K562 (cell line): ENCODE data around the gene CTPS2. TPM values are rescaled to one million over a fixed set of nuclear protein-coding genes. Genes with fewer than 3 reads are reported as not detected.

Source experiments
- ATAC-seq: fragments of 200-7000 bp; cut with Tn5 transposase; 3 replicates; pipeline ENCODE4 v1.9.1; 2020; ENCODE audit warnings: moderate library complexity
- BruUV-seq: library from RNA; stranded (reverse); fragments of 400-500 nt; replicated peaks from 2 replicates; lab custom pipeline; 2021; lab: Mats Ljungman, UMichigan
- CTCF ChIA-PET: fragments of 300-600 bp; formaldehyde crosslinking; extraction: SDS; loops from one replicate; lab custom pipeline; 2021; ENCODE audit warnings: low intra/inter-chr PET ratio; lab: Yijun Ruan, JAX
- POLR2A ChIA-PET: fragments of 300-600, 350-650 bp; sonication (Branson Sonifier 250); formaldehyde crosslinking; extraction: SDS; loops from one replicate; lab custom pipeline; 2021; ENCODE audit warnings: antibody characterized with exemption, inconsistent platforms; lab: Yijun Ruan, JAX
- DNase-seq, 4 experiments: peaks; one replicate each; pipeline versions ENCODE4 v3.0.0 to v3.0.0-alpha.2; 2011 to 2018; ENCODE audit warnings: low spot score in 3 of 4, mixed read lengths in 3 of 4; ENCODE audit errors: extremely low read depth in 1 of 4
- FAIRE-seq: peaks from 2 replicates; lab custom pipeline; 2011; peaks lifted over from hg19 to GRCh38; lab: Jason Lieb, UNC
- H2AFZ ChIP-seq: 2 replicates; pipeline ENCODE4 v1.6.0; 2011; ENCODE audit warnings: low read depth, low read length, control low read depth, inconsistent platforms
- H3K27ac ChIP-seq: fragments of 200-600 bp; 3 replicates; pipeline ENCODE4 v1.8.0; 2011; ENCODE audit warnings: low read depth, mild to moderate bottlenecking, control low read depth, inconsistent platforms, low read length, moderate library complexity, mixed read lengths; ENCODE audit errors: extremely low read depth
- H3K27me3 ChIP-seq, 2 experiments: fragments of 300-600 bp in 1 of 2; 2 replicates in 1 of 2; 3 replicates in 1 of 2; pipeline versions ENCODE4 v1.6.0 to v1.8.0; 2011; ENCODE audit warnings: inconsistent platforms in 2 of 2, low read length in 2 of 2, mild to moderate bottlenecking in 1 of 2, mixed read lengths in 1 of 2, moderate library complexity in 1 of 2; ENCODE audit not compliant: control insufficient read depth in 2 of 2, insufficient read depth in 2 of 2
- H3K36me3 ChIP-seq: fragments of 300-600 bp; 3 replicates; pipeline ENCODE4 v1.8.0; 2011; ENCODE audit warnings: mild to moderate bottlenecking, low read length, inconsistent platforms; ENCODE audit not compliant: control insufficient read depth, insufficient read depth
- H3K4me1 ChIP-seq, 2 experiments: fragments of 200-600 bp in 1 of 2; replicated peaks in 1 of 2; 2 replicates in 1 of 2; 3 replicates in 1 of 2; pipeline versions ENCODE4 v1.5.1 to v1.8.0; 2011; ENCODE audit warnings: inconsistent platforms in 2 of 2, low read length in 2 of 2, mild to moderate bottlenecking in 1 of 2, mixed read lengths in 1 of 2, moderate library complexity in 1 of 2; ENCODE audit not compliant: control insufficient read depth in 2 of 2, insufficient read depth in 2 of 2
- H3K4me2 ChIP-seq: 2 replicates; pipeline ENCODE4 v1.6.1; 2011; ENCODE audit warnings: low read length, control low read depth, inconsistent platforms, mixed read lengths; ENCODE audit not compliant: insufficient read depth
- H3K4me3 ChIP-seq: fragments of 200-600 bp; sonication (generic), shearing (Covaris generic); 2 replicates; pipeline ENCODE4 v1.5.1; 2016; ENCODE audit warnings: control low read depth, inconsistent platforms
- H3K79me2 ChIP-seq: fragments of 200-600 bp; 3 replicates; pipeline ENCODE4 v1.8.0; 2011; ENCODE audit warnings: low read length, inconsistent platforms; ENCODE audit not compliant: control insufficient read depth, insufficient read depth
- H3K9ac ChIP-seq, 2 experiments: 2 replicates each; pipeline versions ENCODE4 v1.6.0 to v1.6.1; 2011; ENCODE audit warnings: low read depth in 2 of 2, low read length in 2 of 2, control low read depth in 1 of 2, inconsistent platforms in 1 of 2, mild to moderate bottlenecking in 1 of 2, mixed read lengths in 1 of 2; ENCODE audit not compliant: insufficient read depth in 1 of 2
- H3K9me1 ChIP-seq: one replicate; pipeline ENCODE4 v1.6.0; 2011; ENCODE audit warnings: inconsistent platforms, mild to moderate bottlenecking, low read length, moderate library complexity; ENCODE audit not compliant: control insufficient read depth, insufficient read depth
- H3K9me3 ChIP-seq: replicated peaks from 2 replicates; pipeline ENCODE4 v1.5.1; 2011; ENCODE audit warnings: low read depth, low read length, inconsistent platforms; ENCODE audit not compliant: control insufficient read depth, insufficient read depth
- H4K20me1 ChIP-seq: replicated peaks from 2 replicates; pipeline ENCODE4 v1.6.1; 2011; ENCODE audit warnings: low read length, inconsistent platforms, mixed read lengths; ENCODE audit not compliant: control insufficient read depth, insufficient read depth
- CBX3 ChIP-seq, 2 experiments: IDR thresholded peaks; 1 replicate in 1 of 2; 2 replicates in 1 of 2; pipeline ENCODE4 v1.6.1; 2012; ENCODE audit warnings: inconsistent platforms in 2 of 2, low read length in 2 of 2, borderline replicate concordance in 1 of 2, control low read depth in 1 of 2
- FIP1L1 ChIP-seq: fragments of 200-400 bp; formaldehyde crosslinking; IDR thresholded peaks from 2 replicates; pipeline ENCODE4 v1.6.1; 2018; ENCODE audit warnings: mild to moderate bottlenecking, low read depth, low read length; ENCODE audit not compliant: poor library complexity, severe bottlenecking
- KLF6 ChIP-seq: fragments of 250-450 bp; sonication (Bioruptor Pico); IDR thresholded peaks from 2 replicates; pipeline ENCODE4 v1.4.0; 2020; ENCODE audit warnings: mild to moderate bottlenecking, moderate library complexity, borderline replicate concordance
- POLR2AphosphoS2 ChIP-seq: IDR thresholded peaks from 2 replicates; pipeline ENCODE4 v1.6.1; 2012; ENCODE audit warnings: low read length, improper control_type of control experiment
- ZBTB8A ChIP-seq: fragments of 450-650 bp; IDR thresholded peaks from 2 replicates; pipeline ENCODE4 v1.6.1; 2018; ENCODE audit warnings: mild to moderate bottlenecking, moderate library complexity; ENCODE audit not compliant: partially characterized antibody
- WGBS: fragments of 100-300 bp; shearing (Covaris generic); methylation state at CpG from one replicate; pipeline ENCODE4 v1.1.6; 2016; ENCODE audit warnings: low coverage, mixed read lengths; ENCODE audit not compliant: insufficient coverage; ENCODE audit errors: missing lambda C conversion rate; 5-methylcytosine and 5-hydroxymethylcytosine counted together
- in situ Hi-C: fragments of 300-500 bp; cut with MboI; formaldehyde crosslinking; loops from 4 replicates; pipeline ENCODE4 v1.15.0; 2018; ENCODE audit warnings: inconsistent platforms, mixed read lengths
- intact Hi-C: fragments of 100-400 bp; cut with micrococcal nuclease; formaldehyde crosslinking; loops from 2 replicates; pipeline ENCODE4 v1.14.2; 2022
- polyA plus RNA-seq, 8 experiments: library from polyadenylated mRNA; depleted of rRNA in 4 of 8; stranded (reverse) in 5 of 8; unstranded in 3 of 8; fragments of >200 nt; fragmentation: Nextera tagmentation in 2 of 8; fragmentation: Illumina TruSeq in 1 of 8; extraction: Ambion mirVana in 2 of 8; extraction: Trizol in 1 of 8; gene quantifications; 2 replicates each; pipeline versions ENCODE4 v1.2.1 to v1.2.3, GENCODE V29; 2011 to 2014; ENCODE audit warnings: inconsistent platforms in 1 of 8, missing spikeins in 1 of 8
- total RNA-seq, 7 experiments: library from RNA; depleted of rRNA in 6 of 7; stranded (reverse); fragments of >200 nt in 6 of 7; fragmentation: Illumina TruSeq in 2 of 7; extraction: Trizol in 2 of 7; gene quantifications; 2 replicates each; pipeline versions ENCODE4 v1.2.1 to v1.2.3, GENCODE V29; 2011 to 2021; ENCODE audit warnings: low replicate concordance in 1 of 7
- TF ChIP-seq, protein P1 (sequence below): fragments of 450-650 bp; IDR thresholded peaks from 2 replicates; pipeline ENCODE4 v1.6.1; 2016; ENCODE audit warnings: borderline replicate concordance

Gene CTPS2
- total and polyA plus RNA-seq, 9 of the 15 experiments (the other 6 are each of a cell fraction or from before 2014, with no cell fraction given) = 5.4 to 19.5 (median 14.1) TPM

DNA sequence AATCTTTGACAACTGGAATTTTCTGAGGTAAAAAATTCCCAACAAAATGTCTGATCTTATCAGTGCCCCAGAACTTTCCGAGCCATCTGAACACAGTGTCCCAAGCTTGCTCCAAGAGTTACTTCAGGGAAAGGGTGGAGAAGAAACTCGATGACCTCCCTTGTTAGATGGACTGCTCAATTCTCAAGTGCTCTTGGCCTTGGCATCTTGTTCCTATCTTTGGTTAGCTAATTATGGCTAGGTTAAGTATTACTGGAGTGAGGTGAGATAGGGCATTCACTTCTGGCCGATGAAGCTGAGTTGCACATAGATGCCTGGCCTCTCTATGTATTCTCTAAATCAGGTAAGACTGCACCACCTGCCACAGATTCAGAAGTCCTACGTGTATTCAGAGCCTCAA lies 71.6 kb downstream of the CTPS2 start:
- intact Hi-C loops (no loop called here), in situ Hi-C loops (no loop called here)
- FAIRE-seq (no peak), ATAC-seq (no peak; the same call in 2 of the 3 replicates), DNase-seq (no peak)
- H3K9ac ChIP-seq = no peak overlapping the region
- no peak overlapping the region for H3K27ac ChIP-seq
- H4K20me1 ChIP-seq = no peaks in the 10 kb centered on the region
- H3K9me1 ChIP-seq = no peaks in the 10 kb centered on the region
- H3K27me3 ChIP-seq = no peaks in the 10 kb centered on the region
- no peaks in the 10 kb centered on the region for H3K36me3 ChIP-seq
- ChIA-PET CTCF (no interaction called here), POLR2A (interaction anchor here (1.2 kb wide), 1 partner anchor 13 kb away, joined by 3 read pairs; no protein-coding TSS in a partner anchor)
- no peak overlapping the region for H3K4me2 ChIP-seq
- H3K79me2 ChIP-seq = no peaks in the 10 kb centered on the region
- H3K9me3 ChIP-seq = no peaks in the 10 kb centered on the region
- H3K4me1 ChIP-seq = peaks cover 2 to 6% of the 10 kb centered on the region in 2 experiments; a peak in 3 of 5 replicates
- TF ChIP-seq ZBTB8A = no peak
- TF ChIP-seq FIP1L1 = no peak
- no peak for TF ChIP-seq CBX3 (IDR thresholded peaks at IDR 0.05; ENCODE audit: borderline replicate concordance in 1 of 2, low read length in 2 of 2)
- TF ChIP-seq KLF6 = no peak
- TF ChIP-seq POLR2AphosphoS2 = no peak
- TF ChIP-seq, protein P1, sequence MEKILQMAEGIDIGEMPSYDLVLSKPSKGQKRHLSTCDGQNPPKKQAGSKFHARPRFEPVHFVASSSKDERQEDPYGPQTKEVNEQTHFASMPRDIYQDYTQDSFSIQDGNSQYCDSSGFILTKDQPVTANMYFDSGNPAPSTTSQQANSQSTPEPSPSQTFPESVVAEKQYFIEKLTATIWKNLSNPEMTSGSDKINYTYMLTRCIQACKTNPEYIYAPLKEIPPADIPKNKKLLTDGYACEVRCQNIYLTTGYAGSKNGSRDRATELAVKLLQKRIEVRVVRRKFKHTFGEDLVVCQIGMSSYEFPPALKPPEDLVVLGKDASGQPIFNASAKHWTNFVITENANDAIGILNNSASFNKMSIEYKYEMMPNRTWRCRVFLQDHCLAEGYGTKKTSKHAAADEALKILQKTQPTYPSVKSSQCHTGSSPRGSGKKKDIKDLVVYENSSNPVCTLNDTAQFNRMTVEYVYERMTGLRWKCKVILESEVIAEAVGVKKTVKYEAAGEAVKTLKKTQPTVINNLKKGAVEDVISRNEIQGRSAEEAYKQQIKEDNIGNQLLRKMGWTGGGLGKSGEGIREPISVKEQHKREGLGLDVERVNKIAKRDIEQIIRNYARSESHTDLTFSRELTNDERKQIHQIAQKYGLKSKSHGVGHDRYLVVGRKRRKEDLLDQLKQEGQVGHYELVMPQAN = no peak
- WGBS = 85% methylated on average over 4 of the region's 4 CpGs
- BruUV-seq = no TSS peak
- no peak overlapping the region for H3K4me3 ChIP-seq
- H2AFZ ChIP-seq = no peak overlapping the region
